Transverse colon (tissue), 4 donors: ENCODE data around the gene TCF20. TPM values are rescaled to one million over a fixed set of nuclear protein-coding genes. Genes with fewer than 3 reads are reported as not detected.

Experiments used
- DNase-seq: peaks from one replicate; pipeline ENCODE4 v3.0.0-alpha.2; 2019
- H3K27ac ChIP-seq, 4 donors: fragments of 200-600 bp; sonication (generic); 2 replicates each; pipeline ENCODE4 v1.5.1; 2016 to 2018; ENCODE audit warnings: inconsistent platforms in 4 of 4
- H3K27me3 ChIP-seq: fragments of 200-600 bp; sonication (generic); 2 replicates; pipeline ENCODE4 v1.5.1; 2017; ENCODE audit warnings: inconsistent platforms
- H3K36me3 ChIP-seq, 4 donors: fragments of 200-600 bp; sonication (generic); 2 replicates each; pipeline ENCODE4 v1.5.1; 2017 to 2019; ENCODE audit warnings: inconsistent platforms in 4 of 4
- H3K4me1 ChIP-seq, 4 donors: fragments of 200-600 bp; sonication (generic); 2 replicates each; pipeline ENCODE4 v1.5.1; 2017 to 2020; ENCODE audit warnings: inconsistent platforms in 4 of 4
- H3K4me3 ChIP-seq, 4 donors: fragments of 200-600 bp; sonication (generic); 1 replicate in 1 of 4; 2 replicates in 3 of 4; pipeline versions ENCODE4 v1.5.1 to v1.6.1; 2017 to 2019; ENCODE audit warnings: inconsistent platforms in 4 of 4
- H3K9me3 ChIP-seq, 2 donors: fragments of 200-600 bp; sonication (generic); 2 replicates each; pipeline ENCODE4 v1.5.1; 2017 to 2019; ENCODE audit warnings: inconsistent platforms in 2 of 2
- CTCF ChIP-seq, 5 experiments: fragments of 200-600 bp in 3 of 5; fragments of 450-650 bp in 2 of 5; sonication (generic) in 3 of 5; IDR thresholded peaks; 1 replicate in 2 of 5; 2 replicates in 3 of 5; pipeline ENCODE4 v1.5.1; 2016 to 2017; ENCODE audit warnings: antibody characterized with exemption in 5 of 5, inconsistent platforms in 3 of 5, mild to moderate bottlenecking in 2 of 5, moderate library complexity in 1 of 5
- EP300 ChIP-seq: sonication (generic); formaldehyde crosslinking; IDR thresholded peaks from one replicate; pipeline ENCODE4 v1.6.1; 2017; ENCODE audit warnings: antibody characterized with exemption, low read depth
- POLR2A ChIP-seq: fragments of 450-650 bp; IDR thresholded peaks from one replicate; pipeline ENCODE4 v1.6.1; 2016; ENCODE audit warnings: antibody characterized with exemption, mild to moderate bottlenecking, moderate library complexity
- POLR2AphosphoS5 ChIP-seq, 3 donors: sonication (generic); formaldehyde crosslinking; IDR thresholded peaks; one replicate each; pipeline ENCODE4 v1.6.1; 2016; ENCODE audit warnings: antibody characterized with exemption in 3 of 3
- WGBS, 2 donors: methylation state at CpG; one replicate each; pipeline ENCODE4 v1.1.5; 2018; ENCODE audit warnings: low coverage in 1 of 2; 5-methylcytosine and 5-hydroxymethylcytosine counted together
- in situ Hi-C, 4 donors: fragments of 200-750 bp; cut with MboI; loops; one replicate each; pipeline versions ENCODE4 v1.15.0 to v1.15.1; 2017; ENCODE audit warnings: low sequenced_read_pairs in 3 of 4, low pct_ligation_motif_present in 1 of 4, low pct_unique_long_range_greater_than_20kb in 1 of 4
- intact Hi-C: fragments of 100-400 bp; cut with DNase I; formaldehyde crosslinking; loops from one replicate; pipeline ENCODE4 v1.15.1; 2023; ENCODE audit warnings: low total_unique reads
- total RNA-seq, 4 donors: library from RNA; depleted of rRNA; stranded (reverse); fragments of >200 nt; gene quantifications; one replicate each; pipeline ENCODE4 v1.1.0, GENCODE V29; 2016

Gene TCF20
- total RNA-seq, 4 donors from 2014 or later, result 30.3 to 43.7 (median 42.3) TPM

DNA sequence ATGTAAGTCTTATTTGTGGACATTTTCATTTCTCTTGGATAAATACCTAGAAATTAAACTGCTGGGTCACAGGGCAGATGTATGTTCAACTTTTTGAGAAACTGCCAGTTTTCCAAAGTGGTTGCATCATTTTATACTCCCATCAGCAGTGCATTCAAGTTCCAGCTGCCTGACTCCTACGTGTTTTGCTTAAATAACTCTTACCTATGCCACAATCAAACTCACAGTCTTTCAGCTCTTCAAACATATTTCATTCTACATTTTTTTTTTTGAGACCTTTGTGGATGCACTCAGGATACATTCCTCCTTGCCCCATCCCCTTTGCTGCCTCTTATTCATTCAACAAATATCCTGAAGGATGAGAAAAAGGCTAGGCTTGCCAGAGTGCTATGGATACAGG is 9.2 kb downstream of the TCF20 start:
- no peak overlapping the region for H3K4me3 ChIP-seq
- no peaks in the 10 kb centered on the region for H3K36me3 ChIP-seq
- peaks cover 0 to 15% (median 9%) of the 10 kb centered on the region in 4 donors for H3K4me1 ChIP-seq
- intact Hi-C loops (no loop called here), in situ Hi-C loops (no loop called here)
- DNase-seq, result no peak
- TF ChIP-seq POLR2A, result no peak
- TF ChIP-seq POLR2AphosphoS5 (IDR thresholded peaks at IDR 0.05), result no peak
- H3K27ac ChIP-seq, result no peak overlapping the region
- H3K9me3 ChIP-seq, result no peaks in the 10 kb centered on the region
- WGBS, 2 donors, result 43 to 58% methylated on average over 1 of the region's 1 CpG
- no peaks in the 10 kb centered on the region for H3K27me3 ChIP-seq

GRCh38 chr22:42258126-42258525 is 12.3 kb downstream of the TCF20 start:
- 55 to 93% methylated on average over 1 to 5 of the region's 5 CpGs for WGBS, 2 donors
- Histone ChIP-seq H3K9me3 (no peaks in the 10 kb centered on the region), H3K27me3 (no peaks in the 10 kb centered on the region), H3K27ac (no peak overlapping the region), H3K4me1 (peaks cover 0 to 11% (median 4%) of the 10 kb centered on the region in 4 donors), H3K4me3 (no peak overlapping the region), H3K36me3 (no peaks in the 10 kb centered on the region)
- no peak for DNase-seq
- intact Hi-C loops, result no loop called here
- TF ChIP-seq POLR2AphosphoS5 (IDR thresholded peaks at IDR 0.05), result no peak
- TF ChIP-seq EP300, result no peak
- no peak for TF ChIP-seq CTCF (IDR thresholded peaks at IDR 0.05)
- no peak for TF ChIP-seq POLR2A
- in situ Hi-C loops, result no loop called here

DNA sequence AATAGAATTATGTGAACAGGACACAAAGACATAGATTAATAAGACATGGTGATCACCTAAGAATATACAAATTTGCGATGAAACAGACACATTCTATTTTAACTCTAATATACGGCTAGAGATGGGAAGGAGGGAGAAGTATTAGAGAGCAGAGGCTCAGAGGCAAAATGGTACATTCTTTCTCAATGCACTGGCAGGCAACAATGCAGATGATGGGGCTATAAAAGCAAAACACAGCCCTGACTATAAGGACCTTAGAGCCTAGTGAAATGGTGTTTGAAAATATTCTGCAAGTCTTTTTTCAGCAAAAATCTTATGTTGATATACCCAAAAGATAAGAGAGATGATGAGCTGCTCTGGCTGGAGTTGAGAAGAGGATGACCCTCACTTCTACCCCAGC is 13.1 kb downstream of the TCF20 start:
- H3K9me3 ChIP-seq, result no peaks in the 10 kb centered on the region
- H3K27me3 ChIP-seq, result no peaks in the 10 kb centered on the region
- TF ChIP-seq POLR2A (no peak), POLR2AphosphoS5 (IDR thresholded peaks at IDR 0.05) (no peak), CTCF (IDR thresholded peaks at IDR 0.05) (no peak), EP300 (no peak)
- H3K27ac ChIP-seq, result no peak overlapping the region
- intact Hi-C loops, result no loop called here
- 45 to 82% methylated on average over 2 of the region's 2 CpGs for WGBS, 2 donors
- H3K4me1 ChIP-seq, result peaks cover 0 to 11% (median 4%) of the 10 kb centered on the region in 4 donors
- no peak for DNase-seq
- H3K4me3 ChIP-seq, result no peak overlapping the region
- no peaks in the 10 kb centered on the region for H3K36me3 ChIP-seq
- in situ Hi-C loops, result no loop called here

DNA sequence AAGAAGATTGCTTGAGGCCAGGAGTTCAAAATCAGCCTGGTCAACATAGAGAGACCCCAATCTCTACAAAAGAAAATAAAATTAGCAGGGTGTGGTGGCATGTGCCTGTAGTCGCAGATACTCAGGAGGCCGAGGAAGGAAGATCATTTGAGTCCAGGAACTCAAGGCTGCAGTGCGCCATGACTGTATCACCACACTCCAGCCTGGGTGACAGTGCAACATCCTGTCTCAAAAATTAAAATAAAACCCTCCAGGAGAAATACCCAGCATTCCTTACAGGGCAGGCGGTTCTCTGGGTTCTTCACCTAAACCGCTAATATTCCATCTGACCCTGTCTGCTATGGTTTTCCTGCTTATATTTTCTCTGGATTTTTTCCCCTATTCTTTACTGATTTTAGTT is 13.5 kb downstream of the TCF20 start:
- no peak for DNase-seq
- Histone ChIP-seq H3K4me3 (no peak overlapping the region), H3K36me3 (no peaks in the 10 kb centered on the region), H3K4me1 (peaks cover 0 to 11% (median 4%) of the 10 kb centered on the region in 4 donors), H3K27ac (no peak overlapping the region), H3K9me3 (no peaks in the 10 kb centered on the region), H3K27me3 (no peaks in the 10 kb centered on the region)
- intact Hi-C loops (no loop called here), in situ Hi-C loops (no loop called here)
- WGBS, 2 donors, result 92 to 93% methylated on average over 2 to 5 of the region's 5 CpGs
- no peak for TF ChIP-seq CTCF (IDR thresholded peaks at IDR 0.05)
- no peak for TF ChIP-seq POLR2AphosphoS5 (IDR thresholded peaks at IDR 0.05)

DNA sequence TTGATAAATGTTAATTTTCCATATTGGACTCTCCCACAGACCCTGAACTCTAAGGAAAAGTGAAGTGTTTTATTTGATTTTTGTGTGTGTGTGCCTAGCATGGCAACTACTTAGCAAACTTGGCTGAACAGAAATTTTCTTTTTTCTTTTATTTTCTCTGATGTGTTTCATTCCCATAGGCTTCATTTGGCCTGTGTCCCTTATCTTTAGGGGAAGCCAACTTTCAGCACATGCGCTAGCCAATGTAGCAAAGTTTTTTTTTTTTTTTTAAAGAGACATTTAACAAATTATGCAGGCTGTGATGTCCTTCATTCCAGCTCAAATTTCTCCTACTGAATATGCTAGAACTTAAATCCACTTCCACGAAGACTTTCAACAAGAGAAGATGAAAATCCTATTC is 14.2 kb downstream of the TCF20 start:
- in situ Hi-C loops, result no loop called here
- no peak overlapping the region for H3K4me3 ChIP-seq
- peaks cover 0 to 11% (median 4%) of the 10 kb centered on the region in 4 donors for H3K4me1 ChIP-seq
- no peaks in the 10 kb centered on the region for H3K9me3 ChIP-seq
- no peaks in the 10 kb centered on the region for H3K36me3 ChIP-seq
- TF ChIP-seq POLR2AphosphoS5 (IDR thresholded peaks at IDR 0.05) (no peak), POLR2A (no peak), CTCF (IDR thresholded peaks at IDR 0.05) (no peak), EP300 (no peak)
- intact Hi-C loops, result no loop called here
- whole genome bisulfite sequencing, 2 donors, result 87 to 94% methylated on average over 2 of the region's 2 CpGs
- no peak overlapping the region for H3K27ac ChIP-seq
- DNase-seq, result no peak
- H3K27me3 ChIP-seq, result no peaks in the 10 kb centered on the region
